Measurements from ENCODE around the gene SGSM2.

Gene SGSM2

DNA sequence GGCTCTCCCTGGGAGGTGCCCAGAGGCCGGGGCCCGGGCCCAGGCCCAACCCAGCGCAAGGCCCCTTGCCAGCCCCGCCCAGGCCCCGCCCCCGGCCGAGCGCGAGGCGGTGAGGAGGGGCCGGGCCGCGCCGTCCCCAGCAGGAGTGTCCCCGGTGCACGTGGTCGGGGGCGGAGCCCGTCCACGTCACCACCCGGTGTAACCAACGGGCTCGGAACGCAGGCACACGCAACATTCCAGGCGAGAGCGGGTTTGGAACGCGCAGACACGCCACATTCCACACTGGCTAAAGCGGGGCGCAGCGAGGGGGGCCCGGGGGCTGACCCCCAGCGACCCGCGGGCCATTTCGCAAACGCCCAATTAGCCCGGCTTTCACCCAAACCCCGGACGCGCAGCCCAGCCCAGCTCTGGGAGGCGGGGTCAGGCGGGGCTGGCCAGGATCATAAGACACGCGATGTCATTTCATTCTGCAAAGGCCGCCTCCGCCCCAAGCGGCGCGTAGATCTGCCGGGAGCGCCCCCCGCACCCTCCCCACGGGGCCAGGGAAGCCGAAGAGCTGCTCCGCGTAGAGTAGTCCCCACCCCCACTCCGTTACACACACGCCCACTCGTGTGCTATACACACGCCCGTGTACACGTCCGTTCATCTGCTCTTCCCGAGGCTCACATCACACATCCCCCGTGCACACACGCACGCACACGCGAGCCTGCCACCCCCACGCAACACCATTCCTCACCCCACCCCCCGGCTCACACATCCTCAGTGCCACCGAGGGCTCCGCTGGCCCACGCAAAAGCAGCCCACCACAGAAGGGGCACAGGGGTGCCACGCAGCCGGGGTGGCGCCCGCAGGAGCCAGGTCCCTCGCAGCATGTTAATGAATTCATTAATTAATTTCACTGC lies 62.5 kb downstream of the SGSM2 start:
- DNase-seq: peak; percentile 97

DNA sequence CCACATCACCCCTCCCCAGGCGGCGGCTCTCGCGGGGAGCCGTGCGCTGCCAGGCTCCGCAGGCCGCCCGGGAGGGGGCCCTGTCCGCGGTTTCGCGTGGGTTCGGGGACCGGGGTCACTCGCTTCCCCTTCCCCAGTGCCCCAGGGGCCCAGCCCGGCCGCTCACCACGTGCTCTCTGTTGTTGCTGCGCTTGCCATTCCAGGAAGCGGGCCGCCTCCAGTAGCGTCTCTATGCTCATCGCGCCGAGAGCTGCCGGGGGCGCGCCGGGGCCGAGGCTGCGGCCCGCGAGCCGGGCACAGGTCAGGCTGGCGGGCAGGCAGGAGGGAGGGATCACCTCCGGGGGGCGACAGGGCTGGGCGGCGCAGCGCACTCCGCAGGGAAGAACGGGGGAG lies 63.2 kb downstream of the SGSM2 start:
- DNase-seq: peak; percentile 47

DNA sequence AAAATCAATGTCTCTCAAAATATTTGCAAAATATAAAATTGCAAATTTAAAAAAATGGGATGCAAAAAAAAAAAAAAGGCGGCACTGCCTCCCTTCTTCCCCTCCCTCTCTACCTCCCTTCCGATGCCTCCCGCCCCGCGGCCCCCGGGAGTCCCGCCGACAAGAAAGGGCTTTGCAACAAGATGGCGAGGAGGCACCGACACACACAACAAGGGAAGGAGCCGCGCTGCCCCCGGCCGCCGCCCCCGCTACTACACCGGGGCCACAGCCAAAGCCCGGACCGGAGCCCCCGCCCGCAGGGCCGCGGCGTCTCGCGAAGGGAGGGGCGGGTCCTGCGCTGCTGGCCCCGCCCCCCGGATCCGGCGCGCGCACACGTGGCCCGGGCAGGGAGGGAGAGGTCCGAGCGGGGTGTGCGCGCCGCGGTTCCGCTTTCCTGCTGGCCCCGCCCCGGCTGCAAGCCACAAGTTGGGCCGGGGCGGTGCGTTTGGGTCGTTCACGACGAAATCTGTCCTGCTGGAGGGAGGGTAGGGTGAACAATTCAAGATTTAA lies 63.6 kb downstream of the SGSM2 start, which contains the start of gene MNT:
Gene MNT (minus strand): TSS at position 184 of the 549 bp plus-strand sequence. CDS start 348 bp downstream, outside the sequence.
- DNase-seq: peak; percentile 93

DNA sequence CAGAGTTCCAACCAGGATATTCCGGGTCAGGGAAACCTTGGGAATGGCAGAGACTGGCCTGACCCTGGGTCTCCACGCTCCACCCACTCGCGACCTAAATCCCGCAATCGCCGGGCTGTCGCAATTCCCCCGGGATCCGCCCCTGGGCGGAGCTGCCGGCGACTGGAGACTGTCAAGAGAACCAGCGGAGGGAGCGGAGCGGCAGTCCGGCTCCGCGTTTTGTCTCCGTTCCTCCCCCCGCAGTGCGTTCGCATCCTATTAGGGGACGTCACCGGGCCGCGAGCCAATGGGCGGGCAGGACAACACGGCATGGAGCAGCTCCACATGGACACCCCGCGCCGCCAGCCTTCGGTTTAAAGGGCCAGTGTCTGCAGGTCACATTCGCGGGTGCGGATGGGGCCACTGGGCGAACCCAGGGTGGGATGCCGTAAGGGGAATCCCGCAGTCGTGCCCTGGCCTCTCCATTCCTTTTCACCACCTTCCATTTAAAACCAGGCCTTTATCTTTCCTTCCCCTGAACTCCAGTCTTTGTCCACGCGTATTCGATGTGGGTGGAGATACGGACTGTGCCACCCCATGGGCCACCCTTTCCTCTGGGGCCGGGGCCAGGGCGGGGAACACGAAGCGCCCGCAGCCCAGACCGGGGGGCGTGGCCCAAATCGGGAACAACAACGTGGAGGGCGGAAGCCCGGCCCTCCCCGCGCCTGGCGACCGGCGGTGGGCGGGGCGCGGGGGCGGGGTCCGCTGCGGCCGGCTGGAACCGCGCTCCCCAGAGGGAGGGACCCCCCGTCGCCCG lies 64.3 kb downstream of the SGSM2 start:
- DNase-seq: peak; percentile 99

DNA sequence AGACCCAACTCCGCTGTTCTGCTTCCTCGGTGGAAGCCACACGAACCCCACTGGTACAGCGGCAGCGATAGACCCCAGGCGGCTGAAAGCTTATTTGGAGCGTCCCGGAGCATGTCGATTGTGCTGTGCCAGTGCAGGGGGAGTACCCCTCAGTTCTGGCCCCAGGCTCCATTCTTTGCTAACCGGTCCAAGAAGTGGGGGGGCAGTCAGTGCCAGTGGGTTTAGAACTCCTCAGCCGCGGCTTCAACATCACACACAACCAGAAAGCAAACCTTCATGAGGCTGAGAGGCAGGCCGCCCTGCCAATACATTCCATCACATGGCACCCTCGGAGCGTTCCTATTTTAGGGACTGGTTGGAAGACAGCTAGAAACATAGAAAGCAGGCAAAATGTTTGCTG lies 65.2 kb downstream of the SGSM2 start:
- no peak for DNase-seq

DNA sequence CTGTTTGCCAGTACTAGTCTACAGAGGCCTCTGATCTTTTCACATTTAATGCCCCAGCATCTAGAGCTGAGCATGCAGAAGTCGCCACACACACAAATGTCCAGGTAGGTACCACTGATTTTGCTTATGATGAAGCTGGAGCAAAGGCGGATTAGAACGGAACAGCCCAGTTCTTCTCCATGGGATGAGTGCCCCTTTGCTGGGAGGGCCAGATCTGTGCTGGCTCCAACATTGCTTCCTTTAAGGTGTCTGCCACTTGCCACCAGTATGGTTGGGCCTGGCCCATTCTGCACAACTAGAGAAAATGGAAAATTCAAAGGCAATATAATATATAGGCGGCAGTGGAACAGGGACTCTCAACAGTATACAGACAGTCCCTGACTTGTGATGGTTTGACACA lies 65.7 kb downstream of the SGSM2 start:
- DNase-seq: no peak

DNA sequence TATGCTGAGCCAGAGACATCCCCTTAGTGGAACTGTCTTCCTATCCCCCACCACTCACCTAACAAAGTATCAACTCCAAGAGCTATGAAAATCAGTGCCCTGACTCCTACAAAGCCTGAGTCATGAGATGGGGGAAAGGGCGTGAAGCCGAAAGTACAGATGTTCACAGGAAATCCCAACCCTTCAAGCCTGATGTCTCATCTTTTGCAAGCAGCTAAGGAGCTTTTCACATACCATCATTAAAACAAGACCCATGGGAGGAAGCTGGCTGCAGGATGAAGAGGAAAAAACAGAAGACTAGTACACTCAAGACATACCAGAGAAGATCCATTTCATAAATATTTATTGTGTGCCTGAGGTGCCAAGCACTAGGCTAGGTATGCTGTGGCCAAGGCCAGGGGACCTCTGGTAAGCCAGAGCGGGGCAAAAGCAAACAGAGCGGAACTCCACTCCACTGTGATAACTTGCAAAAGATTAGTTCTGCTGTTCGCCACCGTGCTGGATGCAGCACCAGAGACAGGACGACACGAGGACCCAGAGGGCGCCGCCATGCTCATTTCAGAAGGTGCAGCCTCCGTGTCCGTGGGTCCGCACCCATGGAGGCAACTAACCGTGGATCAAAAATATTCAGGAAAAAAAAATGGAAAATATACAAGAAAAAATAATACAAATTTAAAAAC lies 68.1 kb downstream of the SGSM2 start:
- DNase-seq: peak; percentile 96

DNA sequence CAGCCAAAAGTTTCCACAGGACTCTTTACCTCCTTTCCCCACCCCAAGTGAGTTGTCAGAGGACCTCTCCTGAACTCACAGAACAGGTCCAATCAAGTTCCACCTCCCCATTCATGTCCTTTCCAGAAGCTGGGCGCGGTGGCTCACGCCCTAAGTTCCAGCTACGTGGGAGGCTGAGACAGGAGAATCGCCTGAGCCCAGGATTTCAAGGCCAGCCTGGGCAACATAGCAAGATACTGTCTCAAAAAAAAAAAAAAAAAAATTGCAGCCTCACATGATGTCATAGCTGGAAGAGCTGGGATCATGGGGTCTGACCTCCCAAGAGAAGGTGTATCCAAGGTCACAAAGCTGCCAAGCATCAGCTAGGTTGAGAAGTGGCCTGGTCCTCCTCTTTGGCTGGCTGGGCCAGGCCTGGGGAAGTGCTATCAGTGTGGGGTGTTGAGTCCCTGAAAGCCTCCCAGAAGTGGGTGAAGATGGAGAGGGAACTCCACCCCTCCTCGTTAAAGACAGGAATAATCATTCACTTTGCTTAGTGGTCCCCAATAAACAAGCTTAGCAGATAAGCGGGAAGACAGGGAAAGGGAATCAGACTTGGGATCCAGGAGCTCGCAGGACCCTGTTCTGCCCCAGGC lies 69.1 kb downstream of the SGSM2 start:
- no peak for DNase-seq

DNA sequence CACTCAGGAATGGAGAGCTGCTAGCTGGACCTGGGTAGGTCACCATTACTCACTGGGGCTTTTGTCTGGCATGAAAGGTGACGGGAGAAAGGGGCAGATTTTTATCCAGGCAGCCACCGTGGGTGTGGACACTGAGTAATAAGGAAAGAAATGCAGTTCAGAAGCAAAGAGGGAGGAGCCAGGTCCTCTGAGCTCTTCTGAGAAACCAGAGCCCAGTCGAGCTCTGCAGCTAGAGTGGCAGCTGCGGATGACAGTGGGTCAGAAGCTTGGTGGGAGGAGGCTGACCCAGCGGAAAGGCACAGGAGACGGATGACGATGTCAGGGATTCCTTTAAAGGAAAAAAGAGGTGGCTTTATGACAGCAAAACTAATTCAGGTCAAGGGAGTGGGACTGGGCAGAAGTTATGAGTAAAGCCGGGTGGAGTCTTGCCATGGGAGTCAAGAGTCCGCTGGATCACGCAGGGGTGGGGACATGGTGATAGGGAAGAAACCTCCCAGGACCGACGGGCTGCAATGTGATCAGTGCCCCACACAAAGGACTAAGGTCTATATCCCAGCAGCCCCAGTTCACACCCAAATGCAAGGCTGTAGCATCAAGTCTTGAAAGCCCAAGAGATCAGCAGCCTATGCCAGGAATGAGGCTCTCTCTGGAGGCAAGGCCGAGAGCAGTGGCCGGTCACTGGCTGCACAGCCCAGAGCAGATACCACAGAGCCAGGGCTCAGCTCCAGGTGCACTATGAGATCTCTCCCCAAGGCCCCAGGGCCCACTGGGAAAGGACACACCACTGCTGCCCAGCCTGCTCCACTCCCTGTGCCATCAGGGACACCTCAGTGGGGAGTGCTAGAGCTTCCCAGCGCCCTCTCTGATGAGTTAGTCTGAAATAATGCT lies 69.8 kb downstream of the SGSM2 start:
- DNase-seq: peak; percentile 97

DNA sequence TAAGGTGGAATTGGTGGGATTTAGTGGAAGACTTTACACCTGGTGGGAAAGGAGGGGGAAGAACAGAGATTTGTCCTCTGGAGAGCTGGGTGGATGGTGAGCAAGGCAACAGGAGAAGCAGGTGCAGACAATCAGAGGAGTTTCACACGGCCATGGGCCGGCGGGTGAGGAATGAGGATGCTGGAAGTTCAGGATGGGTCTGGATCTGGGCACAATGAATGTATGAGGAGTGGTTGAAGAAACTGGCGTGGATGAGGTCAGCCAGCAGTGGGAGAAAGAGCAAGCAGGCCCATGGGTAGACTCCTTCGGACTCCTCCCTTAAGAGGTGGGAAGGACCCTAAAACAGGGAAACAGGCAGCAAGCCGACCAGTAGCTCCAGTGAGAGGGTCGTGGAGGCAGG lies 73.7 kb downstream of the SGSM2 start:
- DNase-seq: no peak

DNA sequence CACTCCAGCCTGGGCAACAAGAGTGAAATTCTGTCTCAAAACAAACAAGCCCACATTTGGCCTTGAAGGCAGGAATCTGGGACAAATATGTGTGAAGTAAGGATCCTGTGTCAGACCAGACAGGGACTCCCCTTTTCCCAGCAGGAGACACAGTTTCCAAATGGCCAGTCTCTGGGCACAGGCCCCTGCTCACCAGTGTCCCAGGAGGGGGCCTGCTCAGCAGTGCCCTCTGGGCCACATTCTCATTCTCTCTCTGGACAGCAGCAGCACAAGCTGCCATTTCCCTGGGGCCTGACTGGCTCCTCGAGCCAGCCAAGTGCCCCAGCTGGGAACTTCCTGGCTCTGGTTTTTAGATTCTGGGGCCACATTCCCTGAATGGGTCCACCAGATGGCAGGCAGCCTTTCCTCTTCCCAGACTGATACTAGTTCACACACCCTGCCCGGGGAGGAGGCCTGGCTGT lies 75.3 kb downstream of the SGSM2 start:
- DNase-seq: peak; percentile 16

DNA sequence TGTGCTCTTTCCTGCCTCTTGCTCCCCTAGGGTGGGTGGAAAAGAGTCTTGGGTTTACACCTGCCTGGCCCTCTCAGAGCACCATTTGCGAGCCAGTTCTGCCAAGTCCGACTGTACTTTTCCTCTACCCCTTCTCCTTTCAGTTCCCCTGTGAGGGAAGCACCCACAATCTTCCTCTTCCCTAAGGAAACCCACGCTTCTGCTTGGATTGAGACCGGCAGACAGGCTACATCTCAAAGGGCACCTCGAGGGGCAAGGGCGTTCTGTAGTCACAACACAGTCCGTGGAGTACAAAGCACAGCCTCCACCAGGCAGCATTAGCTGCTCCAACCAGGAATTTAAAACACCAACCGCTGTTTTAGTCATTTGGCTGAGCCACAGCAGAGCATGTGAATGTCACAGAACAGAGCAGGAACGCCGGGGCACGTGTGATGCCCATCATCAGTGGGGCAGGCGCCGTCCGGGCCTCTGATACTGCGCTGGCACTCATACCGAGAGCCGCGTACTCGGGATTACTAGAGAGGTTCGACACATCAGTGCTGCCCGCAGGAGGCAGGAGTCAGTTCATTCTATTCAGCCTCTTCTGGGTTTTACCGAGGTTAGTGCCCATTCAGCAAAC lies 77.3 kb downstream of the SGSM2 start:
- no peak for DNase-seq

DNA sequence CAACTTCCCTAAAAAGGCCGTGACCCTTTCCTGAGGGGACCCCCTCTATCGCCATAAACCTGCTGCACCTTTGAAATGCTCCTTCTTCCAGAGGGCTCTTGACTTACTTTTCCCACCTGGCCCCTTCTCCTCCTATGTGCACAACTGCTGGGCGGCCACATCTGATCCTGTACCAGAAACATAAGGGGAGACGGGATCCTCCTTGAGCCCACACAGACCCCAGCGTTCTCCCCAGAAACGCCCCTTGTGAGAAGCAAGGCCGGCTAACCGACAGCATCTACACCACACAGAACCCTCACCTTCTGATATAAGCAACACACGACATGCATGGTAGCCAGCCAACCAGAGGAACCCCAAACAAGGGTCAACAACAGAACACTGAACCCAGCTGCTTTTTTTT lies 77.8 kb downstream of the SGSM2 start:
- DNase-seq: no peak

DNA sequence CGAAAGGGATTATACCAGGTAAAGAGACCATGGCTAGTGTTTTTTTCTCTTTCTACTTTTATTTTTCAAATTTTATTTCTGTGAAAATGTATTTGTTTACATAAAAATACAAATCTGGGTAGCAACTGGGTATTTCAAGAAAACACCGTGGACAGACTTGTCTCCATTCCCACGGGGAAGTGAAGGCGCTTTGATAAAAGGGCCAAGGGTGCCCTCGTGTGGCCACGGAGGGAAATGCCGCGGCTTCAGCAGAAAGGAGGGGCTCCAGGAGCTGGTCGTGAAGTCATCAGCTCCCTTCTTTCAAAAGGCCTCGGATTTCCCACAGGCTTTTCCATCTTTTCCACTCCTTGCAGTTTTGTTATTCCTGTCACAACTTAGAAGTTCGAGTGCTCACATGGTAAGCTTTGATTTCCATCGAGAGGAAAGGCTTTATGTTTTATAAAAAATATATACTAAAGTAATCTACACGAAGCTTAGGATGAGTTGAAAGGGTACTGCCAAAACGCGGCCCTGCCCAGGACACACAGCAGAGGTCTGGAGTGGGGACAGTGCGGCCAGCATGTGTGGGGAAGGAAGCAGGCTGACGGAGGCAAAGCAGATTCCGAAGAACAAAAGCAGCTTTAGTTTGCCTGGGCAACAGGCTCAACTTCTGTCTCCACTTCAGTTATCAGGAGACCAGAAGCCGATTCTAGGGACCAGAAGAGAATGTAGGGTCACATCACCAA lies 78.9 kb downstream of the SGSM2 start:
- DNase-seq: peak; percentile 73

DNA sequence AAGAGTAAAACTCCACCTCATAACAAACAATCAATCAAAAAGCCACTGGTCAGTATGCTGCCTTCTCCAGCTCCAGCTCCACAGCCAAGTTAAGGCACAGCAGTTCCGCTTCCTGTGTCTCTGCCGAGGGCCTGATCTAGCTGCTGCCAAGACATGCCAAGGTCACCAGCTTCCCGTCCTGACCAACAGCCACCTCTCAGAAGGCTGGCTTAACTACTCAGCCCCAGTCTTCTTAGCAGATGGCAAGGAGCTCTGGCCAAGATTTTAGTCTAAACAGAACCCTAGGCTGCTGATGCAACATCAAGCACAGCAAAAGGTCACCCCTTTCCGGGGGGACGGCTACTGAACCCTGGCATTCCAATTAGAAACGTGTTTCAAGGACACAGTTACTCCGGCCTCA lies 81.3 kb downstream of the SGSM2 start:
- DNase-seq: peak; percentile 50

DNA sequence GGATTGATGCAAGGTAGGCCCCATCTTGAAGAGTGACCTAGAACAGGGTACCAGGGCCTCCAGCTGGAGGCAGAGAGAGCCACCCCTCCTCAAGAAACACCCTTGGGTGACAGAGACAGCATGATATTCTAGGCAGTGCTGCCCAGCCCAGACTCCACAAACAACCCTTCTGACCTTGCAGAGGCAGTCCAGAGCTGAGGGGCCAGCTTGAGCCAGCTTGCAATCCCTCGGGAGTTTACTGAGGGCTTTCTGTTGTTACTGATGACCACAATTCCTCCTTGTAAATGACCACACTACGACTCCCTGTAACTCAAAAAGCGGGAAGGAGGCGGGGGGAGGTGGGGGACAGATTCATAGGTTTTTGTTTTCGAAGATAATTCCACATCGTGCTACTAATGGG lies 82.2 kb downstream of the SGSM2 start:
- DNase-seq: no peak

DNA sequence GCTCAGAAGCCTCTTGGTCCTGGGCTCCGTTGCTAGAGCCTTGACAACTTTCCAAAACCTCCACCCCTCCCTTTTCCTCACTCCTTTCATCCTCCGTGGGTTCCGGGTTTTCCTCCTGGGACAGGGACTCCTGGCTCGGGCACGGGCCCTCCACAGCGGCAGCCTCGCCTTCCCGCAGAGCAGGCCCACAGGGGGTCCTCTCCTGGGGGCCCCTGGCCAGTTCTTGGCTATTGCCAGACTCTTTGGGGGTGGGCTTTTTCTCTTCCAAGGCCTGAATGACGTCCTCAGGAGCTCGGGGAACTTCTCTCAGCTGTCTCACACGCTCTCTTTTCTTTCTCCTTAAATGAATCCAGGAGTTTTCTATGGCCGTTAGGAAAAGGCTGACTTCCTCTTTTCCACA lies 82.9 kb downstream of the SGSM2 start:
- DNase-seq: no peak

DNA sequence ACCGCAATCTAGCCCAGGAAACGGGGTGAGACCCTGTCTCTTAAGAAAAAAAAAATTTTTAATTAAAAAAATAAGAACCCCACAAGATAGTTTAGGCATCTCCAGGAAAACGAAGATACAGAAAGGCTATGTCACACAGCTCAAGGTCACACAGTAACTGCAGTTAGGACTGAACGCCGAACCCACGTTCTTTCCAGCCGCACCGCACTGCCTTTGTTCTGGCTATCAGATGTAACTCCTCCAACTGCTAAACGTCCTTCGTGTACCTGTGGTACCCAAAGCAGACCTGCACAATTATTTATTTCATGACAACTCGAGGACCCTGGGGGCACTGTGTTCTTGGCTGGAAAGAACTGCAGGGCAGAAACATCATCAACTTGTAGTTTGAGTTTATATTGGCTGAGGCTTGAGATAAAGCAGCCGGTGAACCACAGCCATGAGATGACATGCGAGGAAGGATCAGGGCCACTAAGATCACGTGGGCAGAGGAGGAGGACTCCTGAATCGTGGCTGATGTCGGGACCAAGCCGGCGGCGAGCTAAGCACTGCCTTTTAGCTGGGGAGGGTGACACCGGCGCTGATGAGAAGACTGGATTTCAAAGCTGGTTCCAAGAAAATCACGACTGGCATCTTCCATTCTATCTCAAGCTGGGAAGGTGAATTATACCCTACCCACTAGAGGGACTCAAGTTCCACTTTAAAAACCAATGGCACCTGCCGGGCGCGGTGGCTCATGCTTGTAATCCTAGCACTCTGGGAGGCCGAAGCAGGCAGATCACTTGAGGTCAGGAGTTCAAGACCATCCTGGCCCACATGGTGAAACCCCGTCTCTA lies 84.2 kb downstream of the SGSM2 start:
- no peak for DNase-seq

DNA sequence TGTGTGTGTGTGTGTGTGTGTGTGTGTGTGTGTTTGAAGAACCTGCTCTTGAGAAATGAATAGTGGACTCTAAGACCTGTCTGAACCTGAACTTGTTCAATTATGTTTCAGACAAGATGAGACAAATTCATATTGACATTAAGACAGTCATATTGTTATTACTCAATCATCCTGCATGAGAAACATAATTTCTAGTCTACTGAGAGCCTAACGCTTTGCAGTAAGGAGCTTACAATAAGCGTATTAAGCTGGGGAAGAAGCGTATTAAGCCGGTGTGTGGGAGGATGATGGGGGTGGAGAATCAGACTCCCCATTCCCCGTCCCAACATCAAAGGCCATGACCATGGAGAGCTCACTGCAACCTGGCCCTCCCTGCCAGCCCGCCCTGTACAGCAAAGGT lies 86.0 kb downstream of the SGSM2 start:
- DNase-seq: no peak
